SK-N-SH (cell line): ENCODE data around the gene UGT1A4.

Experiments
- CHD2 ChIP-seq: fragments of 150-350 bp; IDR thresholded peaks from 2 replicates; pipeline ENCODE4 v1.6.1; 2018; ENCODE audit warnings: low read length; ENCODE audit not compliant: partially characterized antibody
- EZH2phosphoT487 ChIP-seq: fragments of 200-600 bp; sonication (generic); IDR thresholded peaks from 2 replicates; pipeline ENCODE4 v1.6.1; 2017; ENCODE audit warnings: low read depth, mixed run types, mild to moderate bottlenecking, antibody characterized with exemption, moderate library complexity, borderline replicate concordance
- RAD21 ChIP-seq: IDR thresholded peaks from 2 replicates; pipeline ENCODE4 v1.6.1; 2012; ENCODE audit warnings: mild to moderate bottlenecking, low read length
- RCOR1 ChIP-seq: fragments of 150-350 bp; IDR thresholded peaks from 2 replicates; pipeline ENCODE4 v1.6.1; 2017; ENCODE audit warnings: antibody characterized with exemption, low read length
- TF ChIP-seq, protein P1 (sequence below): IDR thresholded peaks from 2 replicates; pipeline ENCODE4; 2012
- TF ChIP-seq, protein P2 (sequence below): fragments of 150-350 bp; IDR thresholded peaks from 2 replicates; pipeline ENCODE4 v1.6.1; 2017; ENCODE audit warnings: antibody characterized with exemption, low read length, low read depth, borderline replicate concordance
- TF ChIP-seq, protein P3 (sequence below): fragments of 200-600 bp; sonication (generic); IDR thresholded peaks from 2 replicates; pipeline ENCODE4 v1.6.1; 2017; ENCODE audit warnings: antibody characterized with exemption, mild to moderate bottlenecking, moderate library complexity

DNA sequence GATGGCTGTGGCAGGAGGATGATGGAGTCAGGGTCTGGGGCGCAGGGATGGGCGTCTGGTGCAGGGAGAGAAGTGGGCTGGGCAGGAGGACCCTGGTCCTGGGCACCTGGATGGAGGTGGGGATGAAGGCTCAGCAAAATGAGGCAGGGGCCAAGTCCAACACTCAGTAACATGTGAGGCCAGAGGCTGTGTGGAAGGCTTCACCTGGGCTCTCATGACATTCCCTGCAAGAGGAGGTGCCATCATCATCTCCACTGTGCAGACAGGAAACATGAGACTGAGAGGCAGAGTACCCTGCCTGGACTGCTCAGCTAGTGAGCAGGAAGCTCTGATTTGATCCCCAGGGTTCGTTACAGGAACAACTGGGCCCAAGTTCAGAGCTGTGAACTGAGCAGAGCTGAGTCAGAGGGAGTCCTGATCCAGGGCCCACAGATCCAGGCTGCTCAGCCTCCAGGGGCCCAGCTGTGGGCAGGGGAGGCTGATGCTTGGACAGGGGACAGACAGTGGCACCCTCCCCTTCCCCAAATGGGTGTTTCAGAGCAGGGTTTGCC is 98.9 kb downstream of the UGT1A4 start:
- TF ChIP-seq, protein P1, sequence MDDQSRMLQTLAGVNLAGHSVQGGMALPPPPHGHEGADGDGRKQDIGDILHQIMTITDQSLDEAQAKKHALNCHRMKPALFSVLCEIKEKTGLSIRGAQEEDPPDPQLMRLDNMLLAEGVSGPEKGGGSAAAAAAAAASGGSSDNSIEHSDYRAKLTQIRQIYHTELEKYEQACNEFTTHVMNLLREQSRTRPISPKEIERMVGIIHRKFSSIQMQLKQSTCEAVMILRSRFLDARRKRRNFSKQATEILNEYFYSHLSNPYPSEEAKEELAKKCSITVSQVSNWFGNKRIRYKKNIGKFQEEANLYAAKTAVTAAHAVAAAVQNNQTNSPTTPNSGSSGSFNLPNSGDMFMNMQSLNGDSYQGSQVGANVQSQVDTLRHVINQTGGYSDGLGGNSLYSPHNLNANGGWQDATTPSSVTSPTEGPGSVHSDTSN, result no peak
- TF ChIP-seq, protein P2, sequence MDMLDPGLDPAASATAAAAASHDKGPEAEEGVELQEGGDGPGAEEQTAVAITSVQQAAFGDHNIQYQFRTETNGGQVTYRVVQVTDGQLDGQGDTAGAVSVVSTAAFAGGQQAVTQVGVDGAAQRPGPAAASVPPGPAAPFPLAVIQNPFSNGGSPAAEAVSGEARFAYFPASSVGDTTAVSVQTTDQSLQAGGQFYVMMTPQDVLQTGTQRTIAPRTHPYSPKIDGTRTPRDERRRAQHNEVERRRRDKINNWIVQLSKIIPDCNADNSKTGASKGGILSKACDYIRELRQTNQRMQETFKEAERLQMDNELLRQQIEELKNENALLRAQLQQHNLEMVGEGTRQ, result no peak
- TF ChIP-seq, protein P3, sequence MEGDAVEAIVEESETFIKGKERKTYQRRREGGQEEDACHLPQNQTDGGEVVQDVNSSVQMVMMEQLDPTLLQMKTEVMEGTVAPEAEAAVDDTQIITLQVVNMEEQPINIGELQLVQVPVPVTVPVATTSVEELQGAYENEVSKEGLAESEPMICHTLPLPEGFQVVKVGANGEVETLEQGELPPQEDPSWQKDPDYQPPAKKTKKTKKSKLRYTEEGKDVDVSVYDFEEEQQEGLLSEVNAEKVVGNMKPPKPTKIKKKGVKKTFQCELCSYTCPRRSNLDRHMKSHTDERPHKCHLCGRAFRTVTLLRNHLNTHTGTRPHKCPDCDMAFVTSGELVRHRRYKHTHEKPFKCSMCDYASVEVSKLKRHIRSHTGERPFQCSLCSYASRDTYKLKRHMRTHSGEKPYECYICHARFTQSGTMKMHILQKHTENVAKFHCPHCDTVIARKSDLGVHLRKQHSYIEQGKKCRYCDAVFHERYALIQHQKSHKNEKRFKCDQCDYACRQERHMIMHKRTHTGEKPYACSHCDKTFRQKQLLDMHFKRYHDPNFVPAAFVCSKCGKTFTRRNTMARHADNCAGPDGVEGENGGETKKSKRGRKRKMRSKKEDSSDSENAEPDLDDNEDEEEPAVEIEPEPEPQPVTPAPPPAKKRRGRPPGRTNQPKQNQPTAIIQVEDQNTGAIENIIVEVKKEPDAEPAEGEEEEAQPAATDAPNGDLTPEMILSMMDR, result no peak
- no peak for TF ChIP-seq RAD21
- no peak for TF ChIP-seq CHD2
- no peak for TF ChIP-seq RCOR1
- no peak for TF ChIP-seq EZH2phosphoT487
